Pancreas (tissue), 10 donors: ENCODE results near the gene C3orf85. TPM values are rescaled to one million over a fixed set of nuclear protein-coding genes. Genes with fewer than 3 reads are reported as not detected.
A peak's percentile ranks its signal among the peaks of the same experiment; 100 is the strongest.
"Not testable (repeated sequence)": the region's sequence is repeated elsewhere in the genome, so short reads cannot be mapped to it uniquely, and the experiment has no call there.

ENCODE experiments used
- ATAC-seq, 4 donors: fragments of 200-7000 bp; cut with Tn5 transposase; one replicate each; pipeline versions ENCODE4 v1.8.0 to v1.9.1; 2020; ENCODE audit warnings: mild to moderate bottlenecking in 4 of 4, moderate library complexity in 4 of 4
- DNase-seq, 6 donors: peaks; one replicate each; pipeline ENCODE4 v3.0.0-alpha.2; 2020
- FAIRE-seq: peaks from 2 replicates; lab custom pipeline; 2012; peaks lifted over from hg19 to GRCh38; lab: Jason Lieb, UNC
- H3K27ac ChIP-seq, 4 donors: fragments of 200-600 bp; sonication (generic); 1 replicate in 3 of 4; 2 replicates in 1 of 4; pipeline versions ENCODE4 v1.5.0 to v1.8.0; 2020
- H3K27me3 ChIP-seq, 4 donors: fragments of 200-600 bp; one replicate each; pipeline ENCODE4 v1.8.0; 2021
- H3K36me3 ChIP-seq, 3 donors: fragments of 200-600 bp; sonication (generic) in 1 of 3; one replicate each; pipeline versions ENCODE4 v1.5.0 to v1.8.0; 2020 to 2021
- H3K4me1 ChIP-seq, 3 donors: fragments of 200-600 bp; one replicate each; pipeline ENCODE4 v1.8.0; 2021
- H3K4me3 ChIP-seq, 4 donors: fragments of 200-600 bp; sonication (generic) in 2 of 4; one replicate each; pipeline versions ENCODE4 v1.5.0 to v1.8.0; 2020 to 2021
- H3K9me3 ChIP-seq, 4 donors: fragments of 200-600 bp; one replicate each; pipeline ENCODE4 v1.8.0; 2021
- WGBS, 2 donors: extraction: QIAGEN DNeasy Blood & Tissue Kit; methylation state at CpG; one replicate each; pipeline ENCODE4 v1.1.7; 2013; 5-methylcytosine and 5-hydroxymethylcytosine counted together
- intact Hi-C, 3 donors: fragments of 100-400 bp; cut with DNase I; formaldehyde crosslinking; loops; one replicate each; pipeline versions ENCODE4 v1.11.1 to v1.14.2; 2022
- polyA plus RNA-seq, 2 donors: library from polyadenylated mRNA; stranded (reverse); fragments of 200-250 nt; gene quantifications; one replicate each; pipeline ENCODE4 v1.2.3, GENCODE V29; 2013
- total RNA-seq, 6 donors: library from RNA; stranded (reverse); fragmentation: NEBNext Ultra II Directional in 4 of 6; extraction: Animal tissue kit (Norgen Biotek cat#: 25700) in 4 of 6; gene quantifications; one replicate each; pipeline versions ENCODE4 v1.2.1 to v1.2.4, GENCODE V29; 2021 to 2023
- TF ChIP-seq, protein P1 (sequence below), 4 donors: fragments of 200-600 bp; sonication (generic) in 3 of 4; IDR thresholded peaks; one replicate each; pipeline versions ENCODE4 v1.5.0 to v1.8.0; 2021; ENCODE audit warnings: antibody characterized with exemption in 4 of 4
- donor health status: healthy with polysubstance abuse.
- donor health status: DM: no; HTN: no; CAD: no; lungs with moderate emphysema.
- donor health status: DM: no; HTN: no; CAD: no.
- donor health status: control.
- donor health status: control.
- donor health status: Bipolar disorder and iron deficiency.
- donor health status: DM: yes; HTN: yes; CAD: no.
- donor health status: DM: no; HTN: no; CAD: no.
- donor health status: DM: no; HTN: no; CAD: no.
- donor health status: DM: yes; HTN: yes; CAD: no.

C3orf85 gene
- total and polyA plus RNA-seq, 8 donors: not detected

GRCh38 chr3:109127553-109127952 lies 9.0 kb upstream of the C3orf85 start:
- intact Hi-C loops: no loop called here
- Histone ChIP-seq H3K27me3 (no peaks in the 10 kb centered on the region), H3K27ac (no peak overlapping the region), H3K4me1 (no peaks in the 10 kb centered on the region), H3K36me3 (no peaks in the 10 kb centered on the region), H3K9me3 (no peaks in the 10 kb centered on the region), H3K4me3 (no peak overlapping the region)
- WGBS, 2 donors: 63 to 72% methylated on average over 2 of the region's 2 CpGs
- no peak for ATAC-seq
- no peak for DNase-seq
- TF ChIP-seq, protein P1, sequence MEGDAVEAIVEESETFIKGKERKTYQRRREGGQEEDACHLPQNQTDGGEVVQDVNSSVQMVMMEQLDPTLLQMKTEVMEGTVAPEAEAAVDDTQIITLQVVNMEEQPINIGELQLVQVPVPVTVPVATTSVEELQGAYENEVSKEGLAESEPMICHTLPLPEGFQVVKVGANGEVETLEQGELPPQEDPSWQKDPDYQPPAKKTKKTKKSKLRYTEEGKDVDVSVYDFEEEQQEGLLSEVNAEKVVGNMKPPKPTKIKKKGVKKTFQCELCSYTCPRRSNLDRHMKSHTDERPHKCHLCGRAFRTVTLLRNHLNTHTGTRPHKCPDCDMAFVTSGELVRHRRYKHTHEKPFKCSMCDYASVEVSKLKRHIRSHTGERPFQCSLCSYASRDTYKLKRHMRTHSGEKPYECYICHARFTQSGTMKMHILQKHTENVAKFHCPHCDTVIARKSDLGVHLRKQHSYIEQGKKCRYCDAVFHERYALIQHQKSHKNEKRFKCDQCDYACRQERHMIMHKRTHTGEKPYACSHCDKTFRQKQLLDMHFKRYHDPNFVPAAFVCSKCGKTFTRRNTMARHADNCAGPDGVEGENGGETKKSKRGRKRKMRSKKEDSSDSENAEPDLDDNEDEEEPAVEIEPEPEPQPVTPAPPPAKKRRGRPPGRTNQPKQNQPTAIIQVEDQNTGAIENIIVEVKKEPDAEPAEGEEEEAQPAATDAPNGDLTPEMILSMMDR (IDR thresholded peaks at IDR 0.05): no peak
- FAIRE-seq: no peak

DNA sequence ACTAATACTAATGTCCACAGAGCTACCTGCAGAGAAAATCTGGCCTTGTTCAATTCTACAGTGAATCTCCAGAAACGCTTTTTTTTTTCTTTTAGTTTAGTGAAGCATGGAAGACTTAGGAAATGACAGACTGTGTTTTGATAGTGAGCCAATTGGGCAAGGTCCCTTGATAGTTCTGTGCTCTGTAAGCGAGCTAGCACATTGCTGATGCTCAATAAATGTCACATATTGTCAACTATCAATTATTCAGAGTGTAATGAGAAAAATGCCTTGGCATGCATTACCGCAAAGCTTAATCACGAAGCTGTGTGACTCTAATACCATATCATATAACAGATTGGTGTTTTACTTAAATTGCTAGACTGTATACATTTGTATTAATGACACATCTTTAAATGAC lies 5.2 kb upstream of the C3orf85 start:
- H3K9me3 ChIP-seq: no peaks in the 10 kb centered on the region
- H3K27ac ChIP-seq: no peak overlapping the region
- TF ChIP-seq, protein P1 (IDR thresholded peaks at IDR 0.05): no peak
- intact Hi-C loops: no loop called here
- no peaks in the 10 kb centered on the region for H3K36me3 ChIP-seq
- FAIRE-seq (no peak), DNase-seq (no peak), ATAC-seq (no peak)
- H3K27me3 ChIP-seq: no peaks in the 10 kb centered on the region
- no peak overlapping the region for H3K4me3 ChIP-seq
- no peaks in the 10 kb centered on the region for H3K4me1 ChIP-seq
- WGBS, 2 donors: 65% methylated on average over 4 of the region's 4 CpGs

- intact Hi-C loops: no loop called here
- FAIRE-seq: peak; percentile 41
- DNase-seq: peak in 1 of 6 donors; percentile 10
- no peaks in the 10 kb centered on the region for H3K9me3 ChIP-seq
- TF ChIP-seq, protein P1 (IDR thresholded peaks at IDR 0.05): no peak
- 56% methylated on average over 5 of the region's 5 CpGs for WGBS, 2 donors
- H3K27ac ChIP-seq: no peak overlapping the region
- H3K36me3 ChIP-seq: no peaks in the 10 kb centered on the region
- H3K27me3 ChIP-seq: no peaks in the 10 kb centered on the region
- ATAC-seq: peak; percentile 53 to 91 (median 85)
- H3K4me3 ChIP-seq: no peak overlapping the region
- H3K4me1 ChIP-seq: no peaks in the 10 kb centered on the region
Observed at GRCh38 chr3:109132801-109133473, 3.6 kb upstream of the C3orf85 start.

GRCh38 chr3:109133474-109133816 lies 3.1 kb upstream of the C3orf85 start:
- WGBS, 2 donors: 71 to 93% methylated on average over 4 to 5 of the region's 5 CpGs

GRCh38 chr3:109137761-109138160 lies 1.2 kb downstream of the C3orf85 start:
- H3K27ac ChIP-seq: no peak overlapping the region
- FAIRE-seq: no peak
- 52 to 75% methylated on average over 2 of the region's 2 CpGs for WGBS, 2 donors
- H3K4me3 ChIP-seq: no peak overlapping the region
- no peak for DNase-seq
- H3K4me1 ChIP-seq: no peaks in the 10 kb centered on the region
- no peaks in the 10 kb centered on the region for H3K9me3 ChIP-seq
- no peaks in the 10 kb centered on the region for H3K27me3 ChIP-seq
- TF ChIP-seq, protein P1 (IDR thresholded peaks at IDR 0.05): no peak
- no peak for ATAC-seq
- H3K36me3 ChIP-seq: no peaks in the 10 kb centered on the region
- intact Hi-C loops: no loop called here

More at GRCh38 chr3:109133474-109133816, 3.1 kb upstream of the C3orf85 start:
- H3K36me3 ChIP-seq, H3K9me3 ChIP-seq, ATAC-seq, intact Hi-C loops, H3K27me3 ChIP-seq, DNase-seq, FAIRE-seq, H3K27ac ChIP-seq, H3K4me3 ChIP-seq, H3K4me1 ChIP-seq: not testable (repeated sequence)
